ENCODE data around the gene UBL4A. TPM values are rescaled to one million over a fixed set of nuclear protein-coding genes. Genes with fewer than 3 reads are reported as not detected.

UBL4A gene
- total and polyA plus RNA-seq, 9 of the 15 experiments (the other 6 are each of a cell fraction or from before 2014, with no cell fraction given): 15.2 to 140 (median 100) TPM

- TF ChIP-seq MYNN (IDR thresholded peaks at IDR 0.05) (0 out of 2 replicates have a peak, but pooled peaks have one; percentile 50), MYNN (CRISPR knock-in tag; IDR thresholded peaks at IDR 0.05) (no peak), EGR1 (conservative IDR thresholded peaks at IDR 0.05) (peak; percentile 94), NONO (IDR thresholded peaks at IDR 0.05; ENCODE audit: low read depth in 2 of 2, low read length in 1 of 2) (peak; percentile 20 to 37; a peak in 1 of 4 replicates), POLR2G (IDR thresholded peaks at IDR 0.05; ENCODE audit: low read depth, low read length) (peak; percentile 69), SMAD4 (CRISPR knock-in tag; conservative IDR thresholded peaks at IDR 0.05) (peak; percentile 92), ZNF699 (CRISPR knock-in tag; IDR thresholded peaks at IDR 0.05; ENCODE audit: insufficient replicate concordance) (no peak), PRDM10 (IDR thresholded peaks at IDR 0.05; ENCODE audit: partially characterized antibody) (peak; percentile 39), HNRNPL (IDR thresholded peaks at IDR 0.05; ENCODE audit: low read depth, low read length) (0 out of 2 replicates have a peak, but pooled peaks have one; percentile 51), SIN3B (IDR thresholded peaks at IDR 0.05; ENCODE audit: low read depth) (0 out of 2 replicates have a peak, but pooled peaks have one; percentile 27), NCOR1 (IDR thresholded peaks at IDR 0.05) (peak; percentile 64), RBM39 (optimal IDR thresholded peaks at IDR 0.05; ENCODE audit: low read depth, low read length) (no peak), NRF1 (conservative IDR thresholded peaks at IDR 0.05 in 1 of 2, IDR thresholded peaks at IDR 0.05 in 1 of 2) (0 out of 4 replicates have a peak, but pooled peaks have one; percentile 18 to 19), YY1 (IDR thresholded peaks at IDR 0.05; ENCODE audit: borderline replicate concordance in 1 of 3, control insufficient read depth in 1 of 3, extremely low read depth in 1 of 3, insufficient read depth in 3 of 3, insufficient read length in 1 of 3, insufficient replicate concordance in 2 of 3, low read depth in 1 of 3, low read length in 2 of 3) (peak in 2 of 3 experiments; percentile 12 to 69), ARID2 (IDR thresholded peaks at IDR 0.05) (no peak), AFF4 (CRISPR knock-in tag; IDR thresholded peaks at IDR 0.05) (no peak)
- TF ChIP-seq, protein P1, sequence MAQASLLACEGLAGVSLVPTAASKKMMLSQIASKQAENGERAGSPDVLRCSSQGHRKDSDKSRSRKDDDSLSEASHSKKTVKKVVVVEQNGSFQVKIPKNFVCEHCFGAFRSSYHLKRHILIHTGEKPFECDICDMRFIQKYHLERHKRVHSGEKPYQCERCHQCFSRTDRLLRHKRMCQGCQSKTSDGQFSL (CRISPR knock-in tag; IDR thresholded peaks at IDR 0.05): no peak
- TF ChIP-seq, protein P1 (tag; IDR thresholded peaks at IDR 0.05): no peak
These were observed at the start of gene UBL4A (continued) for GRCh38 chrX:154486396-154487207.
